Measurements from ENCODE around the gene USP4.

The USP4 gene

GRCh38 chr3:49302613-49303012 is 37.2 kb downstream of the USP4 start:
- ChIA-PET POLR2A (no interaction called here), CTCF (interaction anchor here (1.1 to 1.4 kb wide), 4 partner anchors 8 to 147 kb away, joined by 3 to 6 read pairs (median 5); partner anchors contain the start of gene USP4)
- DNase-seq (ENCODE audit: extremely low spot score), result no peak
- TF ChIP-seq CTCF (IDR thresholded peaks at IDR 0.05; ENCODE audit: control extremely low read depth, extremely low read depth, low read depth, missing control alignments), result no peak

- ChIA-PET POLR2A (no interaction called here), CTCF (interaction anchor here (0.6 to 0.9 kb wide), 2 partner anchors 20 to 129 kb away, joined by 3 read pairs; partner anchors contain the start of gene KLHDC8B)
- no peak for DNase-seq (ENCODE audit: extremely low spot score)
- TF ChIP-seq CTCF (IDR thresholded peaks at IDR 0.05; ENCODE audit: control extremely low read depth, extremely low read depth, low read depth, missing control alignments), result no peak
These were observed 39.3 kb downstream of the USP4 start for GRCh38 chr3:49300595-49300994.

- DNase-seq (ENCODE audit: extremely low spot score), result no peak
- ChIA-PET CTCF (no interaction called here), POLR2A (no interaction called here)
- no peak for TF ChIP-seq CTCF (IDR thresholded peaks at IDR 0.05; ENCODE audit: control extremely low read depth, extremely low read depth, low read depth, missing control alignments)
These were observed 41.3 kb downstream of the USP4 start for GRCh38 chr3:49298511-49298910.

GRCh38 chr3:49296781-49297411 is 43.0 kb downstream of the USP4 start:
- ChIA-PET CTCF (interaction anchor here (1.1 to 1.5 kb wide), 4 partner anchors 12 to 152 kb away, joined by 3 to 6 read pairs (median 4); no protein-coding TSS in a partner anchor), POLR2A (interaction anchor here (0.5 kb wide), 1 partner anchor 431 kb away, joined by 3 read pairs; no protein-coding TSS in a partner anchor)
- TF ChIP-seq CTCF (IDR thresholded peaks at IDR 0.05; ENCODE audit: control extremely low read depth, extremely low read depth, low read depth, missing control alignments), result no peak
- DNase-seq (ENCODE audit: extremely low spot score), result no peak

- peak; percentile 50 for TF ChIP-seq CTCF (IDR thresholded peaks at IDR 0.05; ENCODE audit: control extremely low read depth, extremely low read depth, low read depth, missing control alignments)
- peak; percentile 43 for DNase-seq (ENCODE audit: extremely low spot score)
- CTCF ChIA-PET, result interaction anchor here (1.3 to 1.5 kb wide), 3 partner anchors 13 to 125 kb away, joined by 3 to 6 read pairs (median 4); no protein-coding TSS in a partner anchor
- POLR2A ChIA-PET, result no interaction called here
These were observed 44.3 kb downstream of the USP4 start for GRCh38 chr3:49295489-49296058.

GRCh38 chr3:49294343-49294742 is 45.5 kb downstream of the USP4 start:
- ChIA-PET CTCF (interaction anchor here (1.1 to 1.3 kb wide), 2 partner anchors 16 to 19 kb away, joined by 3 to 4 read pairs; no protein-coding TSS in a partner anchor), POLR2A (no interaction called here)
- no peak for TF ChIP-seq CTCF (IDR thresholded peaks at IDR 0.05; ENCODE audit: control extremely low read depth, extremely low read depth, low read depth, missing control alignments)
- no peak for DNase-seq (ENCODE audit: extremely low spot score)

All from GM10248 (cell line).